RCC 7860 (cell line): ENCODE results near the gene FAM118B.
A peak's percentile ranks its signal among the peaks of the same experiment; 100 is the strongest.

Experiments used
- DNase-seq: peaks from one replicate; pipeline ENCODE4 v3.0.0-alpha.2; 2015; ENCODE audit warnings: low spot score
- FAIRE-seq: peaks from 2 replicates; lab custom pipeline; 2012; peaks lifted over from hg19 to GRCh38; lab: Jason Lieb, UNC

Gene FAM118B

DNA sequence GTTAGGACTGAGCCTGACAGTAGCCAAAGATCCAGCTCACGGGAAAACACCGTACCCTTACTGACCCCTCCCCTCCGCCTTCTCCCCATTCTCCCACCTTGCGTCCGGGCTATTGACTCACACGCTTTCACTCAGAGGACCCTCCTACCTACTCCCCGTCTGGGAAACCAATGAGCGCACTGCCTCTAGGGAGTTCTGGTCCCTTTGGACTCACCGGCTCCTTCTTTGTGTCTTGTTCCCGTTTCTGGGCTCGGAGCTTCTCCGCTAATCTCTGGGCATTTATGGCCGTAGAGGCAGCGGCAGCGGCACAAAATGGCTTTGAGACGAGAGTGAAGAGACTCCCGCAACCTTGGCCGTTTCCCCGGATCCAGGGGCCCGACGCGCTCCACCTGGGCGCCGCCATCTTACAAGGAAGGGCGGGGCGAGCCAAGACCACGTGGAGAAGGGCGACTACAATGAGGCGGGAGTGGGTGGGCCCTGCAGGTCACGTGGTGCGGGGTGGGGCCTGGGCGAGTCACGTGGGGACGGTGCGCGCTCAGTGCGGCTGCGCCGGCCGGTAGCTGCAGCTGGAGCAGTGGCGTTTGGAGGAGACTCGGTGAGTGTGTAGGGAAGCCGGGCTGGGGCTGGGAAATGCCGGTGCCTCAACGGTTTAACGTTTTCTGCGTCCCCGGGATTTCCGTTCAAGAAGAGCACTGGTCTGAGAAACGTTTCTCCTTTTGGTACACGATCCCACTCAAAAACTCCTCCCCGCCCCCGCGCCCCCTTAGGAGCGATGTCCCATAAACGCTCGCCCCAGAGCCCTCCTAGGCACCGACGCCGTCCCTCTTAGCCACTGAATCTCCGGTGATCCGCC is at the start of gene FAM118B, which contains the start of gene RPUSD4:
Gene FAM118B, plus strand, starts transcription at position 547 of the 853 bp plus-strand sequence. CDS start 23,220 bp downstream, outside the sequence.
Gene RPUSD4, minus strand, starts transcription at position 415 of the 853 bp plus-strand sequence. Its CDS starts 12 bp downstream, at position 403.
- DNase-seq: peak; percentile 82
- FAIRE-seq: no peak

- FAIRE-seq: no peak
- DNase-seq: no peak
These were observed 49.1 kb upstream of the FAM118B start for GRCh38 chr11:126162306-126163030.

GRCh38 chr11:126163074-126163700 is 48.4 kb upstream of the FAM118B start:
- peak; percentile 91 for FAIRE-seq
- DNase-seq: peak; percentile 95

- no peak for DNase-seq
- no peak for FAIRE-seq
These were observed 47.8 kb upstream of the FAM118B start for GRCh38 chr11:126163779-126164178.

DNA sequence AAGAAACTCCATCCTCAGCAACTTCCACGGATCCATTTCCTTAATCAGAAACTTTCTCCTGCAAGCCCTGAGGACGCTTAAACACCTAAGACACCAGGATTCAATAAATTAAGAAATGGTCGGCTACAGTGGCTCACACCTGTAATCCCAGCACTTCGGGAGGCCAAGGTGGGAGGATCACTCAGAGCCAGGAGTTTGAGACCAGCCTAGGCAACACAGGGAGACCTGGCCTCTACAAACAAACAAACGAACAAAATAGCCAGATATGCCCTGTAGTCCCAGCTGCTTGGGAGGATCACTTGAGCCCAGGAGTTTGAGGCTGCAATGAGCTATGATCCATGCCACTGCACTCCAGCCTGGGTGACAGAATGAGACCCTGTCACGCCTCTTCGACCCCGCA is 46.8 kb upstream of the FAM118B start:
- FAIRE-seq: no peak
- DNase-seq: no peak

DNA sequence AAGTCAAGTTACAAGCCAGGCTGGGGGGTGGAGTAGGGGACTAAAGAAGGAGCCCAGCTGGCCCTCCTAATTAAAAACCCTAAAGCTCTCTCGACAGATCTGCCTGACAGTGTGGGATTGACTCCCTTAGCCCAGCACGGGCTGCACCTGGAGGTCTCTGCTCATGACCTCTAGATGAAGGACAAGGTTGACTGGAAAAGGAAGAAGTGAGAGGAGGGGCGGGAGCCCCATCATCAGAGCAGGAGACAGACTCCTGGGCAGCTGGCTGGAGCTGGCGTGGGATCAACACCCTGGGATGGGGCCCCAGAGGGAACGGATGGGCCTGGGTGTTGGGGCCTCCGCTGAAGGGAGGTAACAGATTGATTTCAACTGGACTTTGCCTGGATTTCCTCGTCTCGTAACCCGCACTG is 46.3 kb upstream of the FAM118B start:
- FAIRE-seq (no peak), DNase-seq (no peak)

- no peak for DNase-seq
- FAIRE-seq: no peak
These were observed 45.8 kb upstream of the FAM118B start for GRCh38 chr11:126165757-126166156.

DNA sequence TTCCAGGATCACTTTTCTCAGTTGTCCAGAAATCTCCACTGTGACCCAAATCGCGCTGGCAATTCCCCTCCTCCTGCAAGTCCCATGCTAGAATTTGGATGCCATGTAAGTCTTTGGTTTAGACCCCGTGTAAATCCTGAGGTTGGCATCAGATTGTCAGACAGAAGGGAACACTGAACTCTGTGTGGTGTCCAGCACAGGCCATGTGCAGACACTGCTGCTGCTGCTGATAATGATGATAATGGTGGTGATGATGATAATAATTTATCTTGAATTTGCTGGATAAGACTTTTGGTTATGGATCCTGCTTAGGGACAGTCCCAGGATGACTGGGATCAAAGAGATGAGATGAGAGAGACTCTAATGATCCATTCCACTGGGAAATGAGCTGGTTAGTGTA is 45.2 kb upstream of the FAM118B start:
- FAIRE-seq (no peak), DNase-seq (no peak)

DNA sequence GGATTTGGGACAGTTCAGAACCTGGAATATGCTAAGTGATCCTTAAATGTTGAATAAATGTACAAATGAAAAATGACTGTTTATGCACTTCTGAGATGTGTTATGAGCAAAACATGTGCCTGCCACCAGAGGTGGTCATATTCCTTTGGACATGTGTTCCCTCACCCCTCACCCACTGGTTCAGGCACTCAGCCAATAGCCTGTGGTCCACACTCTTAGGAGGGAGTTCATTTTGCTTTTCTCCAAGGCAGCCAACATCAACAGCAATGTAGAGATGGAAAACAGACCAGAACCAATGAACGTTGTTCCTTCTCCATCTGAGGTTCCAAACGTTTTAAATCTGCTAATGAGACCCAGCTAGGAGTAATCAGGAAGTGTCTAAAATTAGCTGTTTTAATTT is 44.1 kb upstream of the FAM118B start:
- FAIRE-seq: no peak
- DNase-seq: no peak

- no peak for FAIRE-seq
These were observed 42.3 kb upstream of the FAM118B start for GRCh38 chr11:126169291-126169690.

GRCh38 chr11:126172596-126173038 is 39.0 kb upstream of the FAM118B start:
- DNase-seq (no peak), FAIRE-seq (no peak)

More at GRCh38 chr11:126169291-126169690, 42.3 kb upstream of the FAM118B start:
- no peak for DNase-seq

DNA sequence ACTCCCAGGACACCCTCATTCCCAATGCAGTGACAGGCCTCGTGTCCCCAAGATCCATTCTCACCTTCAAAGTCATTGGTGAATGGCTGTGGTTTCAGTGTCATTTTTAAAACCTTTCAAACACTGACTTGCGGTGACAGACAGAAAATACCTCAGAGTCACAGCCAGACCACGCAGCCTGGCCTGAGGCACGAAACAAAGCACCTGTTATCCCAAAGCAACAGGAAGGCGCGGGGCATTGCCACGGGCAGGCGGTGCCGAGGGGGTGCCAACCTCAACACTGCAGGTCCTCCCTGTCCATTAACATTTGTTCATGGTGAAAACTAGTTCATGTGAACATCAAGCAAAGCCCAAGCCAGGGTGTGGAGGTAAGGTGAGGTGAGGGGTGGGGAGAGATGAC is 38.3 kb upstream of the FAM118B start:
- no peak for FAIRE-seq
- no peak for DNase-seq

GRCh38 chr11:126174816-126175215 is 36.8 kb upstream of the FAM118B start:
- DNase-seq (no peak), FAIRE-seq (no peak)

- DNase-seq (no peak), FAIRE-seq (no peak)
These were observed 36.2 kb upstream of the FAM118B start for GRCh38 chr11:126175393-126175792.

DNA sequence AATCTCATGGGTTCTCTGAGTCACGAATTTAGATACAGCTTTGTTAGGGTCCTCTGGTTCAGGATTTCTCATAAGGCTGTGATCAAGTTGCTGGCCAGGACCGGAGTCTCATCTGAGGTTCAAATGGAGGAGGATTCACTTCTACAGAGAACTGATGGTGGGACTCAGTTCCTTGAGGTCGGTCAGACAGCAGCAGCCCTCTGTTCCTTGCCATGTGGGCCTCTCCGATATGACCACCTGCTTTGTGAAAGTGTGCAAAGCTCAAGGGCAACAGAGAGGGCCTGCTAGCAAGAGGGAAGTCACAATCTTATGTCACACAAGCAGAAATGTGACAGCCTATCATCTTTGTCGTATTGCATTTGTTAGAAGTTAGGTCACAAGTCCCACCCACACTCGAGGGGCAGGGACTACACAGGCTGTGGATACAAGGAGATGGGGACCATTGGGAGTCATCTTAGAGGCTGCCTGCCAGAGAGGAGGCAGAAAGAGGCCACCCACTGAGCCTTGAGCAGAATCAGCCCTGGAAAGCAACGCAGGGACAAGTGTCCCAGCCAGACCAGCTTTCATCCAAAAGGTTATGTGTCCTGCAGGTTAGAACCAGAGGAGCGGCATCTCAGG is 34.6 kb upstream of the FAM118B start:
- FAIRE-seq (no peak), DNase-seq (no peak)

GRCh38 chr11:126181939-126182730 is 29.4 kb upstream of the FAM118B start:
- DNase-seq (no peak), FAIRE-seq (no peak)

DNA sequence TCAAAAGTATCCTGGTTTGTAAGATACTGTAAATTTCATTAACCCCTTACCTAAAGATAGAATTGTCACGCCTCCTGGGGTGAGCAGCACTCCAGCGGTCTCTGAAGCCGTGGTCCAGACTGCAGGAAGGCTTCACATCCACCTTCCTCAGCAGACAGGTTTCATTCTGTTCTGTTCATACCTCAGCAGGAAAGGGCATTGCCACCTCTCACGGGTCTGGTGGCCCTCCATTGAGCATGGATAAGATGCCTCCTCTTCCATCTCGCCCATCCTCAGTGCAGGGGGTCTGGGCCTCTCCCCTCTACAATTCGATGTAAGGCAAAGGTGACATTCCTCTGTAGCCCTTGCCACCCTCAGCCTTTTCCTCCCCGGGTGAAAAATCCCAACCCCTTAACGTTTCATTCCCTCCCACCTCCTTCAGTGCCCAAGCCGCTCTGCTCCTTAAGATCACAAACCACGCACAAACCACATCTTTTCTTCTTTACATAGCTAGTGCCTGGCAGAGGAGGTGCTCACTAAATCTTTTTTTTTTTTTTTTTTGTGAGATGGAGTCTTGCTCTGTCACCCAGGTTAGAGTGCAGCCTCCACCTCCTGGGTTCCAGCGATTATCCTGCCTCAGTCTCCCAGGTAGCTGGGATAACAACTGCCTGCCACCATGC is 28.7 kb upstream of the FAM118B start:
- no peak for FAIRE-seq
- no peak for DNase-seq

GRCh38 chr11:126185259-126186024 is 26.1 kb upstream of the FAM118B start:
- DNase-seq (no peak), FAIRE-seq (no peak)
